C4-2B (cell line): Measurements from ENCODE around the gene AFDN.

ENCODE experiments used
- ZFX ChIP-seq: fragments of 450-650 bp; IDR thresholded peaks from 2 replicates; pipeline ENCODE4 v1.6.1; 2017
- TF ChIP-seq, protein P1 (sequence below): fragments of 450-650 bp; conservative IDR thresholded peaks from 2 replicates; pipeline ENCODE4 v1.5.1; 2017; ENCODE audit warnings: mild to moderate bottlenecking

DNA sequence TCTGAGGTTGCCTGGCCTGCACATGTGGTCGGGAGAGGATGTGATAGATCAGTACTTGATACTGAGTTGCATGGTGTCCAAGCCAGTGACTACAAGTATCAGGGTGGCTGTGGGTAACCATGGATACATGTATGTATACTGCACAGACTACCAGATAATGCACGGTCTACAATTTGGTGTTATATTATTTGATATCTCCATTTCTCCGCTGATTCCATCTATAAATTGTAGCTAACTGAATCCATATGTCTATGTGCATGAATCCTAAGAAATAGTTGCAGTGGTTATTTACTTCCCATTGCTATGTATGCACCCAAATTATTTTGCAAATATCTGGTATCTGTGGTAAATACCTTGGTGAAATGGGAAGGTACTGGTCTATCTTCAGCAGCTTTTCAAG lies 87.0 kb downstream of the AFDN start:
- TF ChIP-seq, protein P1, sequence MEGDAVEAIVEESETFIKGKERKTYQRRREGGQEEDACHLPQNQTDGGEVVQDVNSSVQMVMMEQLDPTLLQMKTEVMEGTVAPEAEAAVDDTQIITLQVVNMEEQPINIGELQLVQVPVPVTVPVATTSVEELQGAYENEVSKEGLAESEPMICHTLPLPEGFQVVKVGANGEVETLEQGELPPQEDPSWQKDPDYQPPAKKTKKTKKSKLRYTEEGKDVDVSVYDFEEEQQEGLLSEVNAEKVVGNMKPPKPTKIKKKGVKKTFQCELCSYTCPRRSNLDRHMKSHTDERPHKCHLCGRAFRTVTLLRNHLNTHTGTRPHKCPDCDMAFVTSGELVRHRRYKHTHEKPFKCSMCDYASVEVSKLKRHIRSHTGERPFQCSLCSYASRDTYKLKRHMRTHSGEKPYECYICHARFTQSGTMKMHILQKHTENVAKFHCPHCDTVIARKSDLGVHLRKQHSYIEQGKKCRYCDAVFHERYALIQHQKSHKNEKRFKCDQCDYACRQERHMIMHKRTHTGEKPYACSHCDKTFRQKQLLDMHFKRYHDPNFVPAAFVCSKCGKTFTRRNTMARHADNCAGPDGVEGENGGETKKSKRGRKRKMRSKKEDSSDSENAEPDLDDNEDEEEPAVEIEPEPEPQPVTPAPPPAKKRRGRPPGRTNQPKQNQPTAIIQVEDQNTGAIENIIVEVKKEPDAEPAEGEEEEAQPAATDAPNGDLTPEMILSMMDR = no peak
- no peak for TF ChIP-seq ZFX
